ENCODE results near the gene SNRNP48. TPM values are rescaled to one million over a fixed set of nuclear protein-coding genes. Genes with fewer than 3 reads are reported as not detected.

Gene SNRNP48
- total RNA-seq, 4 donors from 2014 or later, result 8.8 to 15.3 (median 10.7) TPM

GRCh38 chr6:7661364-7661763 is 71.4 kb downstream of the SNRNP48 start:
- TF ChIP-seq POLR2A (IDR thresholded peaks at IDR 0.05) (no peak), CTCF (IDR thresholded peaks at IDR 0.05) (no peak)
- DNase-seq (ENCODE audit: low spot score in 2 of 2), result no peak
- no peak overlapping the region for H3K4me3 ChIP-seq (ENCODE audit: low read depth, poor library complexity, severe bottlenecking)
- intact Hi-C loops (cut with DNase I; ENCODE audit: low total_unique reads), result no loop called here
- 68 to 82% methylated on average over 3 of the region's 3 CpGs for whole genome bisulfite sequencing, 2 donors

Other genes with a start within 250 kb of the SNRNP48 start
- not detected for gene CAGE1, start 200.5 kb upstream of the SNRNP48 start, total RNA-seq
- 10 to 100 TPM; 13.1 to 17.5 (median 14.6) TPM for gene RIOK1, start 200.4 kb upstream of the SNRNP48 start, total RNA-seq
- gene DSP, start 48.5 kb upstream of the SNRNP48 start, total RNA-seq, result 1,000 to 10,000 TPM; 2,143 to 2,497 (median 2,321) TPM
- 10 to 100 TPM in 1 of 4 donors, 1 to 10 TPM in 3; 1.7 to 11.2 (median 6.2) TPM for gene BMP6, start 135.9 kb downstream of the SNRNP48 start, total RNA-seq